Bronchial epithelial cell (primary cell): ENCODE results near the gene TRIM52. TPM values are rescaled to one million over a fixed set of nuclear protein-coding genes. Genes with fewer than 3 reads are reported as not detected.

Experiments
- DNase-seq: peaks from one replicate; pipeline ENCODE4 v3.0.0-alpha.2; 2010; ENCODE audit warnings: low read depth
- FAIRE-seq: peaks from 2 replicates; lab custom pipeline; 2011; peaks lifted over from hg19 to GRCh38; lab: Jason Lieb, UNC
- H3K27me3 ChIP-seq: 2 replicates; pipeline ENCODE4 v1.5.1; 2011; ENCODE audit warnings: low read length; ENCODE audit not compliant: control insufficient read depth, insufficient read depth
- H3K36me3 ChIP-seq: 2 replicates; pipeline ENCODE4 v1.5.1; 2011; ENCODE audit warnings: low read length; ENCODE audit not compliant: control insufficient read depth, insufficient read depth
- H3K4me3 ChIP-seq: 2 replicates; pipeline ENCODE4 v1.5.1; 2011; ENCODE audit warnings: mild to moderate bottlenecking, low read depth, low read length, control low read depth
- total RNA-seq: library from RNA; depleted of rRNA; stranded (reverse); fragments of >200 nt; gene quantifications from 2 replicates; pipeline ENCODE4 v1.2.1, GENCODE V29; 2014
- TF ChIP-seq, protein P1 (sequence below): IDR thresholded peaks from 2 replicates; pipeline ENCODE4 v1.5.1; 2011; ENCODE audit warnings: mild to moderate bottlenecking, moderate library complexity, low read length, control low read depth, inconsistent platforms; ENCODE audit not compliant: insufficient read depth, severe bottlenecking

TRIM52 gene
- total RNA-seq, 1 donor from 2014 or later: 1.3 TPM

DNA sequence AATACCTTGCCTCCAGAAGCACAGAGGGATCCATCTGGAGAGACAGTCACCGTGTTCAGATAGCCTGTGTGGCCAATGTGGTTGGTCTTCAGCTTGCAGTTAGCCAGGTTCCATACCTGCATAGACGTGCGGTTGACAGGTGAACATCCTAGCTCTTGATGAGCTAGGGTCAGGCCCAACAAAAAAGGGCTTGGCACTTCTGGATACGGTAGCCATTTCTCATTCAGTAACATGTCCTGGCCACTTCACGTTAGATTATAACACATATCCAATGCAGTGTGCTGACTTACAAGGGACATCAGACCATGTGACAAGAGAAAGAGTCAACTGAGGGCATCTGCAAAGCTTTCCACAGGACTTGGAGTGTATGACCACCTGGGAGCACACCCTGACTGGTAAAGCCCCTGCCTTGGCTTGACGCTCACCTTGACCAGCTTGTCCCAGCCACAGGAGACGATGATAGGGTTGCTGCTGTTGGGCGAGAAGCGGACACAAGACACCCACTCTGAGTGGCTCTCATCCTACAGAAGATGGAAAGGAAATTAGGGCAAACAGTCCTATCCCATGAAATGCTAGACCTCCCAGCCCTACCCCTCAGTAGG lies 21.8 kb downstream of the TRIM52 start:
- FAIRE-seq: no peak
- no peak overlapping the region for H3K4me3 ChIP-seq

DNA sequence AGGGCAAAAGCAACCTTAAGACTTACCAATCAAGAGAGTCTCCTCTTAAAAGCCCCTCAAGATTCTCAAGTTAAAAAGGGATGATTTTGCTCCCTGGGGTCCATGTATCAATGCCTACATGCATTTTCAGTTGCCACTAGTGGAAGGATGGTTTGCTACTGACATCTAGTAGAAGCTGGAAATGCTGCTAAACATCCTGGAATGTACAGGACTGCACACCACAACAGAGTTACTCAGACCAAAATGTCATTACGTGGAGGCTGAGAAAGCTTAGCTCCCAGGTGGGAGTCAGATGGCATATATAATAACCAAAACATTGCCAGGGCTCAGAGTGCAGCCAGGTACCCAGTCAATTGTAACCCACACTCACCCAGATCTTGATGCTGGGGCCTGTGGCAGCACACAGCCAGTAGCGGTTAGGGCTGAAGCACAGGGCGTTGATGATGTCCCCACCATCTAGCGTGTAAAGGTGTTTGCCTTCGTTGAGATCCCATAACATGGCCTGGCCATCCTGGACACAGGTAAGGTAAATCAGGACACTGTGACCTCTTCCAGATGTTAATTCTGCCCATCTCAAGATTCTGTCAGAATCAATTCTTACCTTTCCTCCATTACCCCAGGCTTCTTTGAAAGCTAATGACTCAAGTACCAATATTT lies 23.1 kb downstream of the TRIM52 start:
- H3K27me3 ChIP-seq: no peaks in the 10 kb centered on the region

More for the DNA sequence above, 21.8 kb downstream of the TRIM52 start:
- H3K36me3 ChIP-seq: peaks cover 39% of the 10 kb centered on the region
- no peaks in the 10 kb centered on the region for H3K27me3 ChIP-seq
- no peak for DNase-seq
- TF ChIP-seq, protein P1, sequence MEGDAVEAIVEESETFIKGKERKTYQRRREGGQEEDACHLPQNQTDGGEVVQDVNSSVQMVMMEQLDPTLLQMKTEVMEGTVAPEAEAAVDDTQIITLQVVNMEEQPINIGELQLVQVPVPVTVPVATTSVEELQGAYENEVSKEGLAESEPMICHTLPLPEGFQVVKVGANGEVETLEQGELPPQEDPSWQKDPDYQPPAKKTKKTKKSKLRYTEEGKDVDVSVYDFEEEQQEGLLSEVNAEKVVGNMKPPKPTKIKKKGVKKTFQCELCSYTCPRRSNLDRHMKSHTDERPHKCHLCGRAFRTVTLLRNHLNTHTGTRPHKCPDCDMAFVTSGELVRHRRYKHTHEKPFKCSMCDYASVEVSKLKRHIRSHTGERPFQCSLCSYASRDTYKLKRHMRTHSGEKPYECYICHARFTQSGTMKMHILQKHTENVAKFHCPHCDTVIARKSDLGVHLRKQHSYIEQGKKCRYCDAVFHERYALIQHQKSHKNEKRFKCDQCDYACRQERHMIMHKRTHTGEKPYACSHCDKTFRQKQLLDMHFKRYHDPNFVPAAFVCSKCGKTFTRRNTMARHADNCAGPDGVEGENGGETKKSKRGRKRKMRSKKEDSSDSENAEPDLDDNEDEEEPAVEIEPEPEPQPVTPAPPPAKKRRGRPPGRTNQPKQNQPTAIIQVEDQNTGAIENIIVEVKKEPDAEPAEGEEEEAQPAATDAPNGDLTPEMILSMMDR: no peak

DNA sequence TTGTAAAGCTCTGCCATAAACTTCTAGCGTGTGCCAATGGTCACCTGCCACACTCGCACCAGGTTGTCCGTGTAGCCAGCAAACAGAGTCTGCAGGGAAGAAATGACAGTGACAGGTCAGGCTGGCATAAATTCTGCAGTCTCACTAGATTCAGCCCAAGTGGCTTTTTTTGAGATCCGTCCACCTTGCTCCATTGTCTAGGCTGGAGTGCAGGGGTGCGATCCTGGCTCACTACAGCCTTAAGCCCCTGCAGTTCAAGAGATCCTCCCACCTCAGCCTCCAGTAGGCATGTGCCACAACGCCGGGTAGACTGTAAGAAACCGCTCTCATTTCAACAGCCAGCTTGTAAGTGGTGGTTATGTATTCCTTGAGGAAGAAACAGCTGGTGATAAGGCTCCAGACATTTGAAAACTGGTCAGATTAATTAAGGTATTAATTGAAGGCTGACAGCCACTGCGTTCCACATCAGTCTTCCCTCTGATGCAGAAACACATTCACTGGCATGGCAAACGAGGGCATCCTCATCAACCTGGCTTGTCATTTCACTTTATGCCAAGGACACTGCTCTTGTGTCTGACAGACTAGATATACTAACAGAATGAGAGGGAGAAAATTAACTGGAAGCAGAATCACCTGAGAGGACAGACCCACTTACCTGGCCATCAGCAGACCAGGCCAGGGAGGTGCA lies 23.8 kb downstream of the TRIM52 start:
- H3K27me3 ChIP-seq: no peaks in the 10 kb centered on the region
- no peak for FAIRE-seq
- H3K36me3 ChIP-seq: peaks cover 39% of the 10 kb centered on the region
- TF ChIP-seq, protein P1: no peak
- no peak overlapping the region for H3K4me3 ChIP-seq
- no peak for DNase-seq

More for the DNA sequence above, 23.1 kb downstream of the TRIM52 start:
- FAIRE-seq (no peak), DNase-seq (no peak)
- TF ChIP-seq, protein P1: no peak
- no peak overlapping the region for H3K4me3 ChIP-seq
- H3K36me3 ChIP-seq: peaks cover 39% of the 10 kb centered on the region

DNA sequence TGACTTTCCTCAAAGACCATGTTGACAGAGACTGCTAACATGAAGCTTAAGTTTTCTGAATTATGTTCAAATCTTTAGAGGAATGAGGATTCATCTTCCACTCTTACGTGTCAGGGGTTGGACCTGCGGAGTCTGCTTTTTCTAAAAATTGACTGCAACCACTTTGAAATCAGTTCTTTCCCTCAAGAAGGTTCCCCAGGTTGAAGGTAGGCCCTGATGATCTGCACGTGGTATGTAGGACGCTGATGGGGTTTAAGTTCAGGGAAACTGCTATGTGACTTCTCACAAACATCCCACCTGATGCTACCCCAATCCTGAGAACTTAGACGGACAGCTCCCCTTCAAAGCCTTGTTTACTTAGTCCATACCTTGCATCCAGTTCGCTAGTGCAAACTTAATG lies 24.5 kb downstream of the TRIM52 start:
- DNase-seq: no peak
- no peak for FAIRE-seq
- Histone ChIP-seq H3K27me3 (no peaks in the 10 kb centered on the region), H3K36me3 (peaks cover 37% of the 10 kb centered on the region), H3K4me3 (no peak overlapping the region)
- TF ChIP-seq, protein P1: no peak

DNA sequence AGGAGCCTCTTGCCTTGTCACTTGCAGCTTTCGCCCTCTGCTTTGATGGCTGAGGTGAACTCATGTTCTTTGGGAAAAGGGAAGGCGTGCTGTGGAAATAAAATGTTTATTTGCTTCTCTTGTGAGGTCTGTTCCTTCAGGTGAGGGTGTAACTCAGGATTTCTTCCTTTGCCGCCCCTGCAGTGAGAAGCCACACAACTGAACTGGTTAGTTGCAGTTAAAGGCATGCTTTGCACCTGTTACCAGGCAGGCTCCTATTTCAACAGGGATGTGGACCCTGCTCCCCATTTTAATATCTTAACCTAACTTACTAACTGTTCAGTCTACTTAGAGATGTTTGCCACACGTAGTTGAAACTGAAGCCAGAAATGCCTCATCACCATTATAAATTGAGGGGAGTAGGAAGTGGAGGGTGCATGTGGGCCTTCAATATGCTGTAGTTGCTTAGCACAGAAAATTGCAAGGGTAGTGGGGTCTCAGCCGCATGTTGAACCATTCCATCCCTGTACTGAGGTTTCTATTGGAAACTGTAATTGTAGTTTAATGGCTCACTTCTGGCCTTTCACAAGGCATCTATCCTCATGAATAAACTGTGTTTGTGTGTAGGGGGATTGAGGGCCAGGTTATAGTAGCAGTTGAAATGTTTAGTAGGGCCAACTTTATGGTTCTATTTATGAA lies 25.1 kb downstream of the TRIM52 start:
- DNase-seq (no peak), FAIRE-seq (no peak)
- TF ChIP-seq, protein P1: no peak
- Histone ChIP-seq H3K27me3 (no peaks in the 10 kb centered on the region), H3K4me3 (no peak overlapping the region), H3K36me3 (peaks cover 31% of the 10 kb centered on the region)
